NCI-H69 (cell line): Measurements from ENCODE around the gene CATSPERE.
"Not testable (repeated sequence)": the region's sequence is repeated elsewhere in the genome, so short reads cannot be mapped to it uniquely, and the experiment has no call there.

ENCODE experiments used
- DNase-seq: peaks from one replicate; lab custom pipeline; 2025; lab: John Stamatoyannopoulos, UW

Gene CATSPERE

DNA sequence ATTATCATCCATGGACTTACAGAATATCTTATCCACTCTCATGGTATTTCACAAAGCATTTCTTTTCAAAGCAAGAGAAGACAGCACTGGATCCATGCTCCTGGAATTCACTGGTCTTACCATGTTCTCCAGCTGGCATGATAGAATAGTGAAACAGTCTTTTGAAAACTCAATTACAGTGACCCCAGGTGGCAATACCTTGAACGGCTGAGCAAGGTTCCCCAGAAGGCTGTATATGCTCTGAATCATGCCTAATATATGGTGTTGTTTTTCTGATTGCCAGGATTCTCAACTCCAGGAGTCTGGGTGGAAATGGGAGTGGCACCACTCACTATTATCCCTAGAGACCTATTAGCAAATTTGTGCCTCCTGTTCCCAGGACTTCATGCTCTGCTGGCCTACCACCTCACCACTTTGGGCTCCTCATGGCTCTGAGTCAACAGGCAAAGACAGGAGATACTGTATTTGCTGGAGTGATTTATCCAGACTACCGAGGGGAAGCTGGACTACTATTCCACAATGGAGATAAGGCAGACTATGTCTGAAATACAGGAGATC is 87.6 kb downstream of the CATSPERE start:
- peak; percentile 18 for DNase-seq

GRCh38 chr1:244552336-244552735 is 91.3 kb downstream of the CATSPERE start:
- peak; percentile 10 for DNase-seq

- DNase-seq: no peak
These were observed 95.2 kb downstream of the CATSPERE start for GRCh38 chr1:244556263-244556662.

GRCh38 chr1:244557565-244557964 is 96.5 kb downstream of the CATSPERE start:
- DNase-seq: no peak

GRCh38 chr1:244559561-244559960 is 98.5 kb downstream of the CATSPERE start:
- no peak for DNase-seq

DNA sequence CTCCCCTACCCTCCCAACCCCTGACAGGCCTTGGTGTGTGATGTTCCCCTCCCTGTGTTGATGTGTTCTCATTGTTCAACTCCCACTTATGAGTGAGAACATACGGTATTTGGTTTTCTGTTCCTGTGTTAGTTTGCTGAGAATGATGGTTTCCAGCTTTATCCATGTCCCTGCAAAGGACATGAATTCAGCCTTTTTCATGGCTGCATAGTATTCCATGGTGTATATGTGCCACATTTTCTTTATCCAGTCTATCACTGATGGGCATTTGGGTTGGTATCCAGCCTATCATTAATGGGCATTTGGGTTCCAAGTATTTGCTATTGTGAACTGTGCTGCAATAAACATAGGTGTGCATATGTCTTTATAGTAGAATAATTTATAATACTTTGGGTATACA is 101.8 kb downstream of the CATSPERE start:
- not testable (repeated sequence) for DNase-seq

DNA sequence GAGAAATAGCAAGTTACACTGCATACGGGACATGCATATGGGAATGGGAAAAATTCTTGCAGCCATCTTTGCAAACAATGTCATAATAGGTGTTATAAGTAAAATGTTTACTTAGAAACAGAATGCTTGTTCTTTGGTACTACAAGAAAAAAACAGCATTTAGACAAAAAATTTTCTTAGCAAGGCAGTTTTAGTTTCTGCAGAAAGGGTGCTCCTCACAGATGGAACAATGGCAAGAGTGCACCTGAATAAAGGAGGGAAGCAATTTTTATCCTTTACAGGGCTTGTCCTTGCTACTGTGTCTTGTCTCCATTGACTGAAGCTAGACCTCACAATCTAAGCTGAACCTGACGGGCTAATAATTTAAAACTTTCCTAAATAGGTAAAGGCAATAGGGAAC is 112.7 kb downstream of the CATSPERE start:
- DNase-seq: no peak

DNA sequence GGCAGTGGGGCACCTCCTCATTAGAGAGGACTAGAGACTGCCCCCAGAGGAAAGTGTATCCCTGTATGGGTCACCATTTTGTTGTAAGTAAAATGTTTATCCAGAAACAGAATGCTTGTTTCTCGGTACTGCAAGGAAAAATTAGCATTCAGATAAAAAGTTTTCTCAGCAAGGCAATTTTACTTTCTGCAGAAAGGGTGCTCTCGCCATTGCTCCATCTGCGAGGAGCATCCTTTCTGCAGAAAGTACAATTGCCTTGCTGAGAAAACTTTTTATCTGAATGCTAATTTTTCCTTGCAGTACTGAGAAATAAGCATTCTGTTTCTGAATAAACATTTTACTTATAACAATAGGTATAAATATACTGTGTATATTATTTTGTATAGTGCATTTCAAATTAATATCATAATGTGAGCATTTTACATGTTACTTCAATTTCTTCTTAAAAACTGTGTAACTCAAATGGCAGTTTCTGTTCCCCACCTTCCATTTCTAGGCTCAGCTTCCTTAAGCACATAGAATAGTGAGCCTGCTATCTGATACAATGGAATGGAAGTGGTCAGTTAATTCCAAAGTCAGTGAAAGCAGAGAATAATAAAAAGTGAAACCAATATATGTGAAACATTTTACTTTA is 115.3 kb downstream of the CATSPERE start:
- no peak for DNase-seq

GRCh38 chr1:244578205-244578604 is 117.1 kb downstream of the CATSPERE start:
- DNase-seq: not testable (repeated sequence)

DNA sequence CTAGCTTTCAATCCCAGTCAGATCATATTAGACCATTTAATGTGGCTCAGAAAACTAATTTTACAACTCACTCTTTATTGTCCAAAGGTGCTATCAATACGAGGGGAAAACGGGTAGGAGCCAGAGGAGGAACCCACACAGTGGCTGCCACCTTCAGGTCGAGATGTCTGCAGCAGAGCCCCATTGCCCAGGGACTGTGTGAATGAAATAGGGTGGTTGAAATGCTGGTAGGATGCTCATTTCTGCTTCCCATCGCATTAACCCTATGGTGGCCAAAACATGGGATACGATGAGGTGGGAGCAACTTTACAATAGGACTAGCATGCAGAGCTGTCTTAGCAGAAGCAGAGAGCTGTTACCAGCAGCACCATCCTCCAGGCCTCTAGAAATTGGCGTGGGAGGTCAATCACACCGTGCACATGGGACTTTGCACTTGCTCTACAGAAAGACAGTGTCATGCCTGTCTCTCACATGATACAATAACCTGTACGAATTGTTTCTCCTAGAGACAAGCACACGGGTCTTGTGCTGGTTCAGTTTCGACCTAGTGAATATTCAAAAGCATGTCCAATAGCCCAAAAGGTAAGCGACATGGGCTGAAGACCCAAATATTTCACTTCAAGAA is 122.4 kb downstream of the CATSPERE start:
- no peak for DNase-seq

- DNase-seq: no peak
These were observed 124.8 kb downstream of the CATSPERE start for GRCh38 chr1:244585867-244586266.

GRCh38 chr1:244590670-244591069 is 129.6 kb downstream of the CATSPERE start:
- no peak for DNase-seq

DNA sequence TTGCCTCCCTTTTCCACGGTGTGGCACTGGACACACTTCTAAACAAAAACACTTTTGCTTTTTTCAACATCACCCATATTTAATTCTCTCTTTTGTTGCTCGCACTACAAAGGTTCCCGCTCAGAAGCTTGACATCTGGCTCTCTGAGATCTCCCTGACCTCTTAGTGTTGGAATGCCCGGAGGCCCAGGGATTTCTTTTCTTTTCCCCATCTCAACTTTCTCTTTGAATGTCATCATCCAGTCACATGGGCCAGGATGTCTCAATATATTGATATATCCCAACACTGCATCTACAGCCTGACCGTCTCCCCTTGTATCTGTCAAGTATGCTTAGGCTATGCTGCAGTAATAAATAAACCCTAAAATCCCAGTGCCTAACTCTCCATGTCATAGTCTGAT is 137.5 kb downstream of the CATSPERE start:
- no peak for DNase-seq

DNA sequence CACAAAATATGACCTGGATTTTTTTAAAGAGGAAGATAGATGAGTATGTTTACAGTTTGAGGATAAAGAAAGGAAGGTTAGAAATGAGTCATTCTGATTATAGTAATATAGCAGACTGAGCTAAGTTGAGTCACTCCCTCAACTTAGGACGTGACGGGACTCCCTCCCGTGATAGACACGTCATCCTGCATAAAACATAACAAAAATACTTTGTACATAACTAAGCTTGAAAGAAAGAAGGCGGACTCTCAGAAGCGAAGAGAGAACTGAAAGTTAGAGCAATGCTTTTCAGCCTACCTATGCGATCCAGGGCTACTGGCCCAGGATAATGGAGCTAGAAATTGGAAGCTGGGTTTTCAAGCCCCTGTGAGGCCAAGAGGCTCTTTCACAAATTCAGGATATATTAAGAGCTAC is 138.9 kb downstream of the CATSPERE start:
- DNase-seq: peak; percentile 10

- no peak for DNase-seq
These were observed 140.3 kb downstream of the CATSPERE start for GRCh38 chr1:244601336-244601735.

DNA sequence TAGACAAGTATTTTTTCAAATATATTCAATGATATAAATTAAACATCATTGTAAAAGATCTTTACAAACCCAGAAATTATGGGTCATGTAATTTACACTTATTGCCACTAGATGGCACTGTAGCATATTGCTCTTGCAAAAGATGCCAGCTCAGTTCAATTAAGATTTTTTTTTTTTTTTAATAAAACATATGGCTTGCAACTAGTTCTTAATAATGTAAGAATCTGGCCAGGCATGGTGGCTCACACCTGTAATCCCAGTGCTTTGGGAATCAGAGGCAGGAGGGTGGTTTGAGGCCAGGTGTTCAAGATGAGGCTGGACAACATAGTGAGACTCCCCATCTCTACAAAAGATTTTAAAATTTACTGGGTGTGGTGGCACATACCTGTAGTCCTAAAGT is 142.4 kb downstream of the CATSPERE start:
- DNase-seq: peak; percentile 53

DNA sequence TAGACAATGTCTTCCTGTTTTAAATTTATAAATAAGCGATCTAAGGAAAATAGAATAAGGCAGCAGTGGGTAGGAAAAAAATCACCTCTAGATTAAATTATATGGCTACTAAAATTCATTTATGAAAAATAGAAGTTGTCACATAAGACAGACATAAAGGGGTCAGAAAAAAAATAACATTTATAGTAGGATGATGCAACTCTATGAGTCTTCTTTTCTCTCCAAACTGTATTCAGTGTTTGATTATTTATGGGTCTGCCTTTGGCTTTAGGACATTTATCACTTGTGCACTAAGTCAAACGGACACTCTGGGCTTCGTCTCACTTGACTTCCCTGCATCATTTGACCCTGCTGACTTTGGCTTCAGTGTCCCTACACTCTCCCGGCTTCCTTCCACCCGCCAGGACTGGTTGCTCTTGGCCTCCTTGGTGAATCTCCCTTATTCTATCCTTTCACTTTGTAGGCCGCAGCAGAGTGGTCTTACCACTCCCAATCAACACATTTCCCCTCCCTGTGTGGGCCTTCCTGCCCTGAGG is 144.8 kb downstream of the CATSPERE start:
- DNase-seq: no peak

DNA sequence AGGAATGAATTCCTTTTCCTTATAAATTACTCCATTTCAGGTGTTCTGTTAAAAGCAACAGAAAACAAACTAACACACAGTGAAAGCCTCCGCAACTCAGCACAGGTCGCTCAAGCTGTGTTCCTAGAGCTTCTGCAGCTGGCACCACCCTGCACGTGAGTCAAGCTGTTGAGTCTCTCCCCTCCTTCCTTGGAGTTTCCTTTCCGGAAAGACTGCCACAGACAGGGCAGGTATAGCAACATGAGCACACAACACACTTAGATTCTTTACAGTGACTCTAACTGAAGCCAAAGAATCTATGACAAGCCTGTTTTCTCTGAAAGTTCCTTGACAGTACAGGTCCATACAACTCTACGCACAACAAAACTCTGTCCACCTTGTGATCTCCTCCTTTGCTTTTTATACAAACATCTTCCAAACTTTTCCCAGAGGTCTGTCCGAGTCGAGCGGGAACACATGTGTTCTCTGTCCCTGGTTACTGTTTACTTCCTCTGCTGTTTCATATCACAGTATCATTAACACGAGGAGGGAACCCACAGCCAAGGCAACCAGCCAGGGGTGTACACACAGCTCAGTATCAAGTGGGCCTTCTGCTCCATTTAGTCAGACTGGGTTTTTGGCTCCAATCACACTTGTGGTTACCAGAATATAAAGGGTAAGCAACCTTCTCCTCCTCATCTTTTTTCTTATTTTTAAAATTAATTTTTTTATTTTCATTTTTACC is 153.2 kb downstream of the CATSPERE start:
- no peak for DNase-seq

- no peak for DNase-seq
These were observed 153.8 kb downstream of the CATSPERE start for GRCh38 chr1:244614879-244615278.

- no peak for DNase-seq
These were observed 154.2 kb downstream of the CATSPERE start for GRCh38 chr1:244615301-244615700.

- no peak for DNase-seq
These were observed 165.6 kb downstream of the CATSPERE start for GRCh38 chr1:244626709-244627108.

- DNase-seq: no peak
These were observed 167.7 kb downstream of the CATSPERE start for GRCh38 chr1:244628789-244629188.

GRCh38 chr1:244633140-244633539 is 172.1 kb downstream of the CATSPERE start:
- no peak for DNase-seq
